Brain microvascular endothelial cell (primary cell): ENCODE measurements around the gene TNFRSF19.

ENCODE experiments used
- DNase-seq: peaks from one replicate; pipeline ENCODE4 v3.0.0-alpha.2; 2020
- H3K27ac ChIP-seq: fragments of 250-450 bp; sonication (Bioruptor Pico); 2 replicates; pipeline ENCODE4 v1.5.1; 2020; ENCODE audit warnings: mild to moderate bottlenecking, moderate library complexity
- H3K27me3 ChIP-seq: fragments of 250-450 bp; sonication (Bioruptor Pico); replicated peaks from 2 replicates; pipeline ENCODE4 v1.5.1; 2020; ENCODE audit warnings: mild to moderate bottlenecking
- H3K36me3 ChIP-seq: fragments of 250-450 bp; sonication (Bioruptor Pico); replicated peaks from 2 replicates; pipeline ENCODE4 v1.5.1; 2020; ENCODE audit warnings: mild to moderate bottlenecking
- H3K4me3 ChIP-seq: 2 replicates; pipeline ENCODE4 v1.5.1; 2011; ENCODE audit warnings: low read depth, mild to moderate bottlenecking, control low read depth, low read length, moderate library complexity
- CTCF ChIP-seq: IDR thresholded peaks from 2 replicates; pipeline ENCODE4 v1.5.1; 2011; ENCODE audit warnings: low read depth, mild to moderate bottlenecking, moderate library complexity, low read length, control low read depth, inconsistent platforms; ENCODE audit errors: missing control alignments
- in situ Hi-C: cut with HindIII; loops from 2 replicates; pipeline ENCODE4 v1.10.0; 2017; ENCODE audit warnings: low sequenced_read_pairs, low pct_ligation_motif_present

The TNFRSF19 gene

GRCh38 chr13:23558675-23559536, 11.3 kb upstream of the TNFRSF19 start:
- Histone ChIP-seq H3K27me3 (no peaks in the 10 kb centered on the region), H3K36me3 (no peaks in the 10 kb centered on the region), H3K27ac (peak overlapping the region; percentile 77), H3K4me3 (peak overlapping the region; percentile 6)
- in situ Hi-C loops: loop anchor here (10.0 kb wide), 1 partner anchor 84 kb away; no protein-coding TSS in a partner anchor
- peak; percentile 83 for DNase-seq
- no peak for TF ChIP-seq CTCF

DNA sequence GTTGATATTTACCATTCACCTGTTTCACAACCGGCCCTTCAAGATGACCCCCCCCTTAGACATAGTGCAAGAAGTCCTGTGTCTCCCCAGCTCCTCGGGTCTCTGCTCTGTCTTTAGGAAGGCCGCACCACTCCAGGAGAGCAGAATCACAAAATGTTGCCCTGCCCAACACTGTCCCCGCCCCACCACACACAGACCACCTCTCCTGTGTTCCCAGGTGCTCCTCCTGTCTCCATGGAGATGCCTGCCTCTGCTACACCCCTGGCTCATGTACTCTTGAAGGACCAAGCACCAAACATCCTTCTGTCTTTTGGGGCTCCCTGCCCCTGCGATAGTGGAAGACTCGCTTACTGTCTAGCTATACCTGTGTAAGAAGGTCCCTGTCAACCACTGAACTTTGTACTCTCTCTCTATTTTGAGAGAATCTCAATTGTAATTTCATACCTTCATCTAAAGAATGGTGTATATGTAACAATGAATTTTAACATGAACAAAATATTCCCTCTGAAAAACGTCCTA, 9.6 kb upstream of the TNFRSF19 start:
- Histone ChIP-seq H3K4me3 (no peak overlapping the region), H3K36me3 (no peaks in the 10 kb centered on the region), H3K27me3 (no peaks in the 10 kb centered on the region), H3K27ac (no peak overlapping the region)
- DNase-seq: no peak
- TF ChIP-seq CTCF: no peak
- in situ Hi-C loops: no loop called here

DNA sequence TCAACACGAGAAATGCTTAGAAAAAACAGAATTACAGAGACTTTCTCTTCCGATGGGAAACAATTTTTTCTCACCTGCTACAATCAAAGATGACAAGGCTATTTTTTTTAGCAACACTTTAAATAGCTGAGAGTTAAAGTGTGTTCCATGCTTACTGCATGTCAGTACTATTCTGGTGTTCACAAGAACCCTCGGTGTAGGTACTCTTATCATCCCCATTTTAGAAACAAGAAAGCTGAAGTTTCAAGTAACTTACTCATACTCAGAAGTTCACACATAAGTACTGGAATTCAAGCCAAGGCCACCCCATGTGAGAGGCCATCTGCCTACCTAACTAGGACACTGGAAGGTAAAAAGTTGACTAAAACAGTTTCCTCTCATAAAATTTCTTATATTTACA, 9.0 kb upstream of the TNFRSF19 start:
- Histone ChIP-seq H3K36me3 (no peaks in the 10 kb centered on the region), H3K27me3 (no peaks in the 10 kb centered on the region), H3K27ac (no peak overlapping the region), H3K4me3 (no peak overlapping the region)
- no peak for DNase-seq
- in situ Hi-C loops: no loop called here
- TF ChIP-seq CTCF: no peak

- Histone ChIP-seq H3K27ac (no peak overlapping the region), H3K36me3 (no peaks in the 10 kb centered on the region), H3K27me3 (no peaks in the 10 kb centered on the region), H3K4me3 (no peak overlapping the region)
- in situ Hi-C loops: no loop called here
- DNase-seq: no peak
- TF ChIP-seq CTCF: no peak
Observed at GRCh38 chr13:23563085-23563845, 6.9 kb upstream of the TNFRSF19 start.

GRCh38 chr13:23567906-23568460, 2.2 kb upstream of the TNFRSF19 start:
- in situ Hi-C loops: no loop called here
- Histone ChIP-seq H3K27ac (no peak overlapping the region), H3K36me3 (no peaks in the 10 kb centered on the region), H3K4me3 (no peak overlapping the region), H3K27me3 (no peaks in the 10 kb centered on the region)
- peak; percentile 24 for DNase-seq
- TF ChIP-seq CTCF: peak; percentile 44
